ENCODE measurements around the gene SREBF1.

Gene SREBF1

GRCh38 chr17:17793378-17794214, 43.2 kb downstream of the SREBF1 start:
- Mint-ChIP-seq H3K9me3 (no peaks in the 10 kb centered on the region), H3K27ac (no peak overlapping the region), H3K27me3 (no peaks in the 10 kb centered on the region), H3K36me3 (ENCODE audit: low read depth) (peaks cover 7% of the 10 kb centered on the region), H3K4me3 (no peak overlapping the region), H3K4me1 (ENCODE audit: low read depth) (peaks cover 23% of the 10 kb centered on the region)

DNA sequence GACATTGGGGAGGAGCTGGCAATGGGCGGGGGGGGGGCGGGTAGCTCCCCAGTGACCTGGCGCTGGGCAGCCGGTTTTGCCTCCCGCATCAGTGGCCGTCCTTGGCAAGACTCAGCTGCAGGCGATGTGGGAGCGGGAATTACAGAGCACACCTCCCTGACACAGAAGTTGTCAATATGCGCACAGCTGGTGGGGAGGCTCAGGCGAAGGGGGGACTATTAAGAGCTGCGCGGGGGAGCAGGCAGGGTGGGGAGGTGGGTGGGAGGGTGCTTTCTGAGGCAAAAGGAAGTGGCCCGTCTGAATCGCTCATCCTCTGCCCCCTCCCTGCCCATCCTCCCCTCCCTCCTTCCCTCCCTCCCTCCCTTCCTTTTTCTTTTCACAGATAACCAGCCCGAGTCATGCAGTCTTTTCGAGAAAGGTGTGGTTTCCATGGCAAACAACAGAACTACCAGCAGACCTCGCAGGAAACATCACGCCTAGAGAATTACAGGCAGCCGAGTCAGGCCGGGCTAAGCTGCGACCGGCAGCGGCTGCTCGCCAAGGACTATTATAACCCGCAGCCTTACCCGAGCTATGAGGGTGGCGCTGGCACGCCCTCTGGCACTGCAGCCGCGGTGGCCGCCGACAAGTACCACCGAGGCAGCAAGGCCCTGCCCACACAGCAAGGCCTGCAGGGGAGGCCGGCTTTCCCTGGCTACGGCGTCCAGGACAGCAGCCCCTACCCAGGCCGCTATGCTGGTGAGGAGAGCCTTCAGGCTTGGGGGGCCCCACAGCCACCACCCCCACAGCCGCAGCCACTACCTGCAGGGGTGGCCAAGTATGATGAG, 44.0 kb downstream of the SREBF1 start:
- no peaks in the 10 kb centered on the region for H3K27me3 Mint-ChIP-seq
- peaks cover 23% of the 10 kb centered on the region for H3K4me1 Mint-ChIP-seq (ENCODE audit: low read depth)
- H3K36me3 Mint-ChIP-seq (ENCODE audit: low read depth) = peaks cover 7% of the 10 kb centered on the region
- H3K4me3 Mint-ChIP-seq = no peak overlapping the region
- no peak overlapping the region for H3K27ac Mint-ChIP-seq
- H3K9me3 Mint-ChIP-seq = no peaks in the 10 kb centered on the region

- H3K27ac Mint-ChIP-seq = no peak overlapping the region
- H3K27me3 Mint-ChIP-seq = no peaks in the 10 kb centered on the region
- H3K4me1 Mint-ChIP-seq (ENCODE audit: low read depth) = peaks cover 23% of the 10 kb centered on the region
- no peak overlapping the region for H3K4me3 Mint-ChIP-seq
- H3K36me3 Mint-ChIP-seq (ENCODE audit: low read depth) = peaks cover 7% of the 10 kb centered on the region
- no peaks in the 10 kb centered on the region for H3K9me3 Mint-ChIP-seq
These were observed 44.7 kb downstream of the SREBF1 start for GRCh38 chr17:17792037-17792550.

DNA sequence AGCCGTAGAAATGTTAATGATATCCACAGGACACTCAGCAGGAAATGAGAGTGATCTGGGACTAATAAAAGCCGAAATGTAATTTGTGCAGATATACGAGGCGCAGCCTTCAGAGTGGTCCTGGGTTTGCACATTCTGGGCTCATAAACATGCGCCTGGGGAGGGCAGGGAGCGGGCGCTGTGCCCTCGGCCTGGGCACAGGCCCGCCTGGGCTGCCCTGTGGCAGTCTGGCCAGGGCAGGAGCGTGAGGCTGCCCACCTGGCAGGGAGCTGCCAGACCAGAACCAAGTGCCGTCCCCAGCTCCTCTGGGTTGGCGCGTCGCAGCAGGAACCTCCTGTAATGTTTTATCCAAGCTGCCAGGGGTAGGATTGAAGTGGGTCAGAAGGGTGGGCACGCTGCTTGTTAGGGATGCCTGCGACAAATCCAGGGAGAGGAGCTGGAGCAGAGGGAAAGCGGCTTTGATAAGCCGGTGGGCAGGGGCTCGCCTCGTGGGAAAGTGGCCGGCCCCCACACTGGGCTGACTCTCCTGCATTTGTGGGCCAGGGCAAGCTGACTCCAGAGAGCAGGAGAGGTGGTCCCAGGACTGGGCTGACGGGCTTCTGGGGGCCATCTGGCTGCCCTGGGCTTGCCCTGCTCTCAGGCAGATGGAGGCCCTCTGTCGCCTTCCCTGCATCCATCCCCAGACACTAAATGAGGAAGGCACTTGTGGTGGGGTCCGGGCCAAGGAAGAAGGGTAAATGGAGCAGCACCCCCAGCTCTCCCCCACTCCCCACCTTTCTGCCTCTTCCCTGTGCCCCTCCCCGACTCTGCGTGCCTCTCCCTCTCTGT, 45.9 kb downstream of the SREBF1 start:
- Mint-ChIP-seq H3K27me3 (no peaks in the 10 kb centered on the region), H3K36me3 (ENCODE audit: low read depth) (peaks cover 7% of the 10 kb centered on the region), H3K4me3 (no peak overlapping the region), H3K27ac (no peak overlapping the region), H3K9me3 (no peaks in the 10 kb centered on the region), H3K4me1 (ENCODE audit: low read depth) (peaks cover 23% of the 10 kb centered on the region)

- no peak overlapping the region for H3K27ac Mint-ChIP-seq
These were observed 46.8 kb downstream of the SREBF1 start for GRCh38 chr17:17789828-17790636.

DNA sequence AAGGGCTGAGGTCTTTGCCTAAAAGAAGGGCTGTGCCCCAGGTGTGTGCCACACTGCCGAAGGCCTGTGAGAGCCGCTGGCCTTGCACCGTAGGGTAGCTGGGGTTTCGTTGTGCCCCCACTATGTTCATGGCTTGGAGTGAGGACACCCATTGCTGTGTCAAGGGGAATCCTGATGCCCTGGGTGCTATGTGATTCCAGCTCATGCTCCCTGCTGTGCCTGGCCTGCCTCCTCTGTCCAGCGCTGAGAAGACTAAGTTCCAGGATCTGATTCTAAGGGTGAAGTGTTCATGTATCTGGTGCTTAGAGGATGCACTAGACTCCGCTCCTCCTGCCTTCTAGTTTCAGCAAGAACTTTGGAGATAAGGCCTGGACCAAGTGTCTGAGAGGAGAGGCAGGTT, 47.4 kb downstream of the SREBF1 start:
- H3K9me3 Mint-ChIP-seq = no peaks in the 10 kb centered on the region
- H3K4me1 Mint-ChIP-seq (ENCODE audit: low read depth) = peaks cover 35% of the 10 kb centered on the region
- no peak overlapping the region for H3K27ac Mint-ChIP-seq
- H3K27me3 Mint-ChIP-seq = no peaks in the 10 kb centered on the region
- H3K36me3 Mint-ChIP-seq (ENCODE audit: low read depth) = peaks cover 7% of the 10 kb centered on the region
- no peak overlapping the region for H3K4me3 Mint-ChIP-seq

More at GRCh38 chr17:17789828-17790636, 46.8 kb downstream of the SREBF1 start:
- H3K27me3 Mint-ChIP-seq = no peaks in the 10 kb centered on the region
- H3K4me1 Mint-ChIP-seq (ENCODE audit: low read depth) = peaks cover 29% of the 10 kb centered on the region
- no peaks in the 10 kb centered on the region for H3K9me3 Mint-ChIP-seq
- no peak overlapping the region for H3K4me3 Mint-ChIP-seq
- H3K36me3 Mint-ChIP-seq (ENCODE audit: low read depth) = peaks cover 7% of the 10 kb centered on the region

DNA sequence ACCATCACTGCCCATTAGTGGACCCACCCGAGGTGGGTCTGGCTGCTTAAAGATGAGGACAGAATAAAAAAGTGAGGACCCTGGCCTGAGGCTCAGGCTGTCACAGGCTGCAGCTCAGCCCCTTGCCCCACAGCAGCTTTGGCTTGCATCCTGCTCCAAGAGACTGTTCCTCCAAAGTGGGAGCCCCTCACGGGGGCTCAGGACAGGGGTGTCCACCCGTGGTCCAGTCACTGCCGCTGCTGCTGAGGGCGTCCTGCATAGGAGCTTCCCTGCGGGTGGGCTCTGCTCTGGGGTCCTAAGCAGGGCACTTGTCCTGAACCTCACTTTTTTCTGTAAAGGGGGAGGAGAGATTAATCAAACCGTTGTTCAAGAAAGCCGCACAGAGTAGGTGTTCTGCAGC, 47.8 kb downstream of the SREBF1 start:
- Mint-ChIP-seq H3K27me3 (no peaks in the 10 kb centered on the region), H3K27ac (no peak overlapping the region), H3K4me1 (ENCODE audit: low read depth) (peaks cover 38% of the 10 kb centered on the region), H3K9me3 (no peaks in the 10 kb centered on the region), H3K36me3 (ENCODE audit: low read depth) (peaks cover 6% of the 10 kb centered on the region), H3K4me3 (no peak overlapping the region)

- no peak overlapping the region for H3K4me3 Mint-ChIP-seq
- H3K36me3 Mint-ChIP-seq (ENCODE audit: low read depth) = no peaks in the 10 kb centered on the region
- no peaks in the 10 kb centered on the region for H3K9me3 Mint-ChIP-seq
- H3K27ac Mint-ChIP-seq = no peak overlapping the region
- H3K4me1 Mint-ChIP-seq (ENCODE audit: low read depth) = peaks cover 28% of the 10 kb centered on the region
- H3K27me3 Mint-ChIP-seq = no peaks in the 10 kb centered on the region
These were observed 49.2 kb downstream of the SREBF1 start for GRCh38 chr17:17787568-17787967.

DNA sequence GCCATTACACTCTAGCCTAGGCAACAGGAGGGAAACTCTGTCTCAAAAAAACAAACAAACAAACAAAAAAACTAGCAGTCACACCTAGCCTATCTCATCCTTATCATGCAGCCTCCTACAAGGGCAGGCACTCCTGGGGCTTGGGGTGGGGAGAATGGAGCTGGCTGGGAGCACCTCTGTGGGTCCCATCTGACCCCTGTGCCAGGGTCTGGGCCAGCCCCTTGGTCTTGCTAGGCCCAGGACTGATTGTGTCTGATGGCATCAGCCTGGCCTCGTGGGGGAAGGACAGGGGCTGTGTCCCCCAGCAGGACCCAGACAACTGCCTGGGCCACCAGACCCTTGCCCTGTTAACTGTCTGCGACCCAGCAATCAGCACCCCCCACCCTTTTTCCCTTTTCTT, 49.8 kb downstream of the SREBF1 start:
- H3K27ac Mint-ChIP-seq = no peak overlapping the region
- no peaks in the 10 kb centered on the region for H3K36me3 Mint-ChIP-seq (ENCODE audit: low read depth)
- peaks cover 23% of the 10 kb centered on the region for H3K4me1 Mint-ChIP-seq (ENCODE audit: low read depth)
- no peak overlapping the region for H3K4me3 Mint-ChIP-seq
- no peaks in the 10 kb centered on the region for H3K27me3 Mint-ChIP-seq
- H3K9me3 Mint-ChIP-seq = no peaks in the 10 kb centered on the region

- peaks cover 4% of the 10 kb centered on the region for H3K27me3 Mint-ChIP-seq
- no peak overlapping the region for H3K27ac Mint-ChIP-seq
- peaks cover 26% of the 10 kb centered on the region for H3K4me1 Mint-ChIP-seq (ENCODE audit: low read depth)
These were observed 51.4 kb downstream of the SREBF1 start for GRCh38 chr17:17785407-17785806.

GRCh38 chr17:17784657-17785267, 52.0 kb downstream of the SREBF1 start:
- H3K36me3 Mint-ChIP-seq (ENCODE audit: low read depth) = no peaks in the 10 kb centered on the region
- peak overlapping the region; percentile 68 for H3K4me3 Mint-ChIP-seq
- H3K27me3 Mint-ChIP-seq = peaks cover 4% of the 10 kb centered on the region
- H3K9me3 Mint-ChIP-seq = no peaks in the 10 kb centered on the region
- no peak overlapping the region for H3K27ac Mint-ChIP-seq
- peaks cover 26% of the 10 kb centered on the region for H3K4me1 Mint-ChIP-seq (ENCODE audit: low read depth)

More at GRCh38 chr17:17785407-17785806, 51.4 kb downstream of the SREBF1 start:
- Mint-ChIP-seq H3K9me3 (no peaks in the 10 kb centered on the region), H3K36me3 (ENCODE audit: low read depth) (no peaks in the 10 kb centered on the region), H3K4me3 (no peak overlapping the region)

DNA sequence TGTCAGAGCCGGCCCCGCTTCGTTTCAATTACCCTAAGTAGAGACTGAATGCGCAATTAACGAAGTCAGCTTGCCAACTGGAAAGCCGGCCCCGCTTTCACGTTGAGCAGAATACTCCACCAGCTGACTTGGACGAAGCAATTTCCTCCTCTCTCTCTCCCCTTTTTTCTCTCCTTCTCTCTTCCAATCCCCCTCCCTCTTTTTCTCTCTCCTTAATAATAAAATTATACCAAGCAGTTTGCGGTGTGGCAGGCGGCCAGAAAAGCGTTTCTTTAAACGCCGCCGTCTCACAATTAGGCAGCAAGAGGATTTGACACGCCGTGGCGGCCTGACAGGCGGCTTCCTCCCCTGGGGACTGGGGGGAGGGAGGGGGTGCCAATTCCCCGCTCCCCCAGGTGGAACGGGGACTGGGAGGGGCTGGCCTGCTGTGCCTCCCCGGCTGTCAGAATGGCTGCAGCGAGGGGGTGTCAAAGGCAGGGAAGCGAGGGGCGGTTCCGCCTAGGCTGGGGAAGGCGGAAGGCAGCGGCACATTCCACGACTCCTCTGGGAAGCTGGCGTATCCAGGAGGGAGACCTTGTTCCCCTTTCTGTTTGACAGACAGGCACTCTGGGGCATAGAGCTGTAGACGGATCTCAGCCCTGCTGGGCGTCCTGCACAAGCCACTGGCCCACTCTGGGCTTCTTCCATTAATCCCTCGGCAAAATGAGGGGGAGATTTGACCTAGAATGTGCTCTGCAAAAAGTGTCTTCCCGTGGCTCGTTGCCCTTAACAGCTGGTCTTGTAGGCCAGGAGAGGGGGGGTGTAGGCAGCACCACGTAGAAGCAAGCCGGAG, 52.7 kb downstream of the SREBF1 start:
- Mint-ChIP-seq H3K9me3 (no peaks in the 10 kb centered on the region), H3K4me3 (peak overlapping the region; percentile 68), H3K27ac (peak overlapping the region; percentile 72), H3K27me3 (peaks cover 4% of the 10 kb centered on the region), H3K4me1 (ENCODE audit: low read depth) (peaks cover 26% of the 10 kb centered on the region), H3K36me3 (ENCODE audit: low read depth) (no peaks in the 10 kb centered on the region)
